ENCODE data around the gene SLC39A3. TPM values are rescaled to one million over a fixed set of nuclear protein-coding genes. Genes with fewer than 3 reads are reported as not detected.

SLC39A3 gene
- total and polyA plus RNA-seq, 8 donors = 18.3 to 33.6 (median 22.8) TPM

DNA sequence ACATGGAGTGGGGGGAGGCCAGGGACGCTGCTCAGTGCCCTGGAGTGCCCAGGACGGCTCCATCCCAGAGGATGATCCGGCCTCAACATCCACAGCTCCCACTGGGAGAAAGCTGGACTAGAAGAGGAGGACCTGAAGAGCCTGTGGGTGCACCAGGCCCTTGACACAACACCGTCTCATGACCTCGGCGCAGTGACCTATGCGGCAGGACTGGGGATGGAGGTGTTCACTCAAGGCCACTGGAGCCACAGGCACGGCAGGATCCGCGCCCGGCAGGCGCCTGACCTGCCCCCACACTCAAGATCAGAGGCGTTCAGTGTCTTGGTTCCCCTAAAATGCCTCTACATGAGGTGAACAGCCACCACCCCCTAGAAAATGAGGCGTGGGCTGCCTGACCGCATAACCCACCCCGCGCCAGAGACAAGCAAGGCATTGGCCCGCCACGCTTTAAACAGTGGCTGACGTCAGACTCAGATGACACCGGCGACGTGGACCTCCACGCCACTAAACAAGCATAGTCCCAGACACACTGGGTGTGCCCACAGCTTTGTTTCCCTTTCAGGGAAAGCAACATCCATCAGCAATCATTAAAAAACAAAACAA is 35.2 kb upstream of the SLC39A3 start:
- peaks cover 0 to 22% of the 10 kb centered on the region in 2 donors for H3K36me3 ChIP-seq
- peaks cover 0 to 41% of the 10 kb centered on the region in 2 donors for H3K4me1 ChIP-seq
- no peaks in the 10 kb centered on the region for H3K9me3 ChIP-seq
- TF ChIP-seq CTCF (IDR thresholded peaks at IDR 0.05) = no peak
- no peaks in the 10 kb centered on the region for H3K27me3 ChIP-seq
- intact Hi-C loops (cut with DNase I) = no loop called here
- H3K27ac ChIP-seq = peak overlapping the region; percentile 76 to 82
- ATAC-seq (peak; percentile 38), DNase-seq (no peak)
- peak overlapping the region in 1 of 2 donors; percentile 21 for H3K4me3 ChIP-seq

GRCh38 chr19:2774083-2774679 is 34.4 kb upstream of the SLC39A3 start:
- H3K4me3 ChIP-seq = no peak overlapping the region
- intact Hi-C loops (cut with DNase I) = no loop called here
- no peak for ATAC-seq
- TF ChIP-seq CTCF (IDR thresholded peaks at IDR 0.05) = no peak
- no peaks in the 10 kb centered on the region for H3K9me3 ChIP-seq
- peaks cover 0 to 42% of the 10 kb centered on the region in 2 donors for H3K4me1 ChIP-seq
- DNase-seq = no peak
- H3K36me3 ChIP-seq = peaks cover 0 to 16% of the 10 kb centered on the region in 2 donors
- no peaks in the 10 kb centered on the region for H3K27me3 ChIP-seq
- H3K27ac ChIP-seq = peak overlapping the region in 1 of 2 donors; percentile 82

GRCh38 chr19:2771786-2772674 is 32.2 kb upstream of the SLC39A3 start:
- peaks cover 0 to 42% of the 10 kb centered on the region in 2 donors for H3K4me1 ChIP-seq
- intact Hi-C loops (cut with DNase I) = no loop called here
- no peaks in the 10 kb centered on the region for H3K9me3 ChIP-seq
- H3K4me3 ChIP-seq = no peak overlapping the region
- TF ChIP-seq CTCF (IDR thresholded peaks at IDR 0.05) = no peak
- no peaks in the 10 kb centered on the region for H3K27me3 ChIP-seq
- ATAC-seq (no peak), DNase-seq (no peak)
- no peak overlapping the region for H3K27ac ChIP-seq
- H3K36me3 ChIP-seq = peaks cover 0 to 29% of the 10 kb centered on the region in 2 donors

DNA sequence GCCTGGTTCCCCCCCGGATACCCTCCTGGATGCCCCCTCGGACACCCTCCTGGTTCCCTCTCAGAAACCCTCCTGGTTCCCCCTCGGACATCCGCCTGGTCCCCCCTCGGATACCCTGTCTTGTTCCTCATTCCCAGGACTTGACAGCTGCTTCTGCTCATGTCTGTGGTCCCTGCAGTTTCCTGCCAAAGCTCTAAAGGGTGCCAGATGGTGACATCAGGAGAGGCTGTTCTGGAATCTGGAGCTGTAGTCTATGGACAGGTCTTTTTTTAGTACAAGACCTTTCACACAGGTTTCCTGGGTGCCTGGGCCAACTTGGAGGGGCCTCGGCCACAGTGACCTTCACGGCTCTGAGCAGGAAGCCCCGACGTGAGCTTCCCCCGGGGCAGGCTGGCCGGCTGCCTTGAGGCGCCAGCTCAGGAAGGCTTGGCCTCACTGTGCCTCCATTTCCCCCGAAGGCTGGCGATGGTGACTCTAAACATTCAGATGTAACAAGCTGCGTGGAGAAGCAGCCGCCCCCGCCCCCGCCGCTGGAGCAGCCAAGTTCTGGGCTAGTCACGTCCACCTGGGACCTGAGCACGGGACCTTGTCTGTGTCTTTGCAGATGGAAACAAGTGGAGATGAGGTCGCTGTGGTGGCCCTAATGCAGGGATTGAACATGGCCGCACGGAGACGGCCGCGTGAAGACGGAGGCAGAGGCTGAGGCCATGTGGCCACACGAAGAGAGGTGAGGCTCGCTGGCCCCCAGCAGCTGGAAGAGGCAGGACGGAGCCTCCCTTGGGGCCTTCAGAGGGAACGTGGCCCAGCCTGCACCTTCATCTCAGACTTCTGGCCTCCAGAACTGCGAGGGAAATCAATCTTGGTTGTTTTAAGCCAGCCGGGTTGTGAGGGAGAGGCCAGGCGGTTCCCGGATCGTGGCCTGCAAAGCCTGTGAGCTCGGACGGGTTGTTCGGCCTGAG is 30.5 kb upstream of the SLC39A3 start:
- intact Hi-C loops (cut with DNase I) = no loop called here
- Histone ChIP-seq H3K36me3 (peaks cover 0 to 46% of the 10 kb centered on the region in 2 donors), H3K4me3 (no peak overlapping the region), H3K27me3 (no peaks in the 10 kb centered on the region), H3K4me1 (peaks cover 0 to 27% of the 10 kb centered on the region in 2 donors), H3K27ac (peak overlapping the region in 1 of 2 donors; percentile 45), H3K9me3 (no peaks in the 10 kb centered on the region)
- DNase-seq = peak in 2 of 4 donors; percentile 69 to 87
- ATAC-seq = peak; percentile 33
- TF ChIP-seq CTCF (IDR thresholded peaks at IDR 0.05) = no peak

Data from left lung (tissue), 10 donors.